K562 (cell line): ENCODE measurements around the gene CDK9. TPM values are rescaled to one million over a fixed set of nuclear protein-coding genes. Genes with fewer than 3 reads are reported as not detected.
A peak's percentile ranks its signal among the peaks of the same experiment; 100 is the strongest.

ENCODE experiments used
- ATAC-seq: fragments of 200-7000 bp; cut with Tn5 transposase; 3 replicates; pipeline ENCODE4 v1.9.1; 2020; ENCODE audit warnings: moderate library complexity
- BruUV-seq: library from RNA; stranded (reverse); fragments of 400-500 nt; replicated peaks from 2 replicates; lab custom pipeline; 2021; lab: Mats Ljungman, UMichigan
- CTCF ChIA-PET: fragments of 300-600 bp; formaldehyde crosslinking; extraction: SDS; loops from one replicate; lab custom pipeline; 2021; ENCODE audit warnings: low intra/inter-chr PET ratio; lab: Yijun Ruan, JAX
- POLR2A ChIA-PET: fragments of 300-600, 350-650 bp; sonication (Branson Sonifier 250); formaldehyde crosslinking; extraction: SDS; loops from one replicate; lab custom pipeline; 2021; ENCODE audit warnings: antibody characterized with exemption, inconsistent platforms; lab: Yijun Ruan, JAX
- DNase-seq, 4 experiments: peaks; one replicate each; pipeline versions ENCODE4 v3.0.0 to v3.0.0-alpha.2; 2011 to 2018; ENCODE audit warnings: low spot score in 3 of 4, mixed read lengths in 3 of 4; ENCODE audit errors: extremely low read depth in 1 of 4
- FAIRE-seq: peaks from 2 replicates; lab custom pipeline; 2011; peaks lifted over from hg19 to GRCh38; lab: Jason Lieb, UNC
- H2AFZ ChIP-seq: 2 replicates; pipeline ENCODE4 v1.6.0; 2011; ENCODE audit warnings: low read depth, low read length, control low read depth, inconsistent platforms
- H3K27ac ChIP-seq: fragments of 200-600 bp; 3 replicates; pipeline ENCODE4 v1.8.0; 2011; ENCODE audit warnings: low read depth, mild to moderate bottlenecking, control low read depth, inconsistent platforms, low read length, moderate library complexity, mixed read lengths; ENCODE audit errors: extremely low read depth
- H3K27me3 ChIP-seq, 2 experiments: fragments of 300-600 bp in 1 of 2; 2 replicates in 1 of 2; 3 replicates in 1 of 2; pipeline versions ENCODE4 v1.6.0 to v1.8.0; 2011; ENCODE audit warnings: inconsistent platforms in 2 of 2, low read length in 2 of 2, mild to moderate bottlenecking in 1 of 2, mixed read lengths in 1 of 2, moderate library complexity in 1 of 2; ENCODE audit not compliant: control insufficient read depth in 2 of 2, insufficient read depth in 2 of 2
- H3K36me3 ChIP-seq: fragments of 300-600 bp; 3 replicates; pipeline ENCODE4 v1.8.0; 2011; ENCODE audit warnings: mild to moderate bottlenecking, low read length, inconsistent platforms; ENCODE audit not compliant: control insufficient read depth, insufficient read depth
- H3K4me1 ChIP-seq, 2 experiments: fragments of 200-600 bp in 1 of 2; replicated peaks in 1 of 2; 2 replicates in 1 of 2; 3 replicates in 1 of 2; pipeline versions ENCODE4 v1.5.1 to v1.8.0; 2011; ENCODE audit warnings: inconsistent platforms in 2 of 2, low read length in 2 of 2, mild to moderate bottlenecking in 1 of 2, mixed read lengths in 1 of 2, moderate library complexity in 1 of 2; ENCODE audit not compliant: control insufficient read depth in 2 of 2, insufficient read depth in 2 of 2
- H3K4me2 ChIP-seq: 2 replicates; pipeline ENCODE4 v1.6.1; 2011; ENCODE audit warnings: low read length, control low read depth, inconsistent platforms, mixed read lengths; ENCODE audit not compliant: insufficient read depth
- H3K4me3 ChIP-seq: fragments of 200-600 bp; sonication (generic), shearing (Covaris generic); 2 replicates; pipeline ENCODE4 v1.5.1; 2016; ENCODE audit warnings: control low read depth, inconsistent platforms
- H3K79me2 ChIP-seq: fragments of 200-600 bp; 3 replicates; pipeline ENCODE4 v1.8.0; 2011; ENCODE audit warnings: low read length, inconsistent platforms; ENCODE audit not compliant: control insufficient read depth, insufficient read depth
- H3K9ac ChIP-seq, 2 experiments: 2 replicates each; pipeline versions ENCODE4 v1.6.0 to v1.6.1; 2011; ENCODE audit warnings: low read depth in 2 of 2, low read length in 2 of 2, control low read depth in 1 of 2, inconsistent platforms in 1 of 2, mild to moderate bottlenecking in 1 of 2, mixed read lengths in 1 of 2; ENCODE audit not compliant: insufficient read depth in 1 of 2
- H3K9me1 ChIP-seq: one replicate; pipeline ENCODE4 v1.6.0; 2011; ENCODE audit warnings: inconsistent platforms, mild to moderate bottlenecking, low read length, moderate library complexity; ENCODE audit not compliant: control insufficient read depth, insufficient read depth
- H3K9me3 ChIP-seq: replicated peaks from 2 replicates; pipeline ENCODE4 v1.5.1; 2011; ENCODE audit warnings: low read depth, low read length, inconsistent platforms; ENCODE audit not compliant: control insufficient read depth, insufficient read depth
- H4K20me1 ChIP-seq: replicated peaks from 2 replicates; pipeline ENCODE4 v1.6.1; 2011; ENCODE audit warnings: low read length, inconsistent platforms, mixed read lengths; ENCODE audit not compliant: control insufficient read depth, insufficient read depth
- CBX3 ChIP-seq, 2 experiments: IDR thresholded peaks; 1 replicate in 1 of 2; 2 replicates in 1 of 2; pipeline ENCODE4 v1.6.1; 2012; ENCODE audit warnings: inconsistent platforms in 2 of 2, low read length in 2 of 2, borderline replicate concordance in 1 of 2, control low read depth in 1 of 2
- ETS2 ChIP-seq: IDR thresholded peaks from 2 replicates; pipeline ENCODE4 v1.6.1; 2016; ENCODE audit warnings: borderline replicate concordance, missing genetic modification characterization, mild to moderate bottlenecking, moderate library complexity, missing compliant biosample characterization; ENCODE audit not compliant: poor library complexity, severe bottlenecking
- HDAC2 ChIP-seq: fragments of 450-650 bp; IDR thresholded peaks from 2 replicates; pipeline ENCODE4 v1.6.1; 2016; ENCODE audit warnings: mild to moderate bottlenecking
- HOXB6 ChIP-seq: fragments of 250-450 bp; sonication (Bioruptor Pico); IDR thresholded peaks from 2 replicates; pipeline ENCODE4 v1.5.1; 2022; ENCODE audit warnings: mild to moderate bottlenecking, borderline replicate concordance
- MBD1 ChIP-seq: fragments of 250-450 bp; sonication (Bioruptor Pico); IDR thresholded peaks from 2 replicates; pipeline ENCODE4 v1.8.0; 2022; ENCODE audit warnings: inconsistent platforms
- NCOA6 ChIP-seq: fragments of 450-650 bp; IDR thresholded peaks from 2 replicates; pipeline ENCODE4 v1.6.1; 2017; ENCODE audit warnings: mild to moderate bottlenecking
- NFXL1 ChIP-seq: fragments of 450-650 bp; formaldehyde crosslinking; IDR thresholded peaks from 2 replicates; pipeline ENCODE4 v1.4.0; 2021; ENCODE audit warnings: mild to moderate bottlenecking
- NKRF ChIP-seq: fragments of 450-650 bp; IDR thresholded peaks from 2 replicates; pipeline ENCODE4 v1.6.1; 2016; ENCODE audit warnings: borderline replicate concordance
- NRF1 ChIP-seq, 2 experiments: fragments of 450-650 bp; IDR thresholded peaks in 1 of 2; conservative IDR thresholded peaks in 1 of 2; 2 replicates each; pipeline ENCODE4 v1.6.1; 2014; ENCODE audit warnings: mild to moderate bottlenecking in 2 of 2
- RFX5 ChIP-seq: IDR thresholded peaks from 2 replicates; pipeline ENCODE4 v1.6.1; 2011; ENCODE audit warnings: low read depth, mild to moderate bottlenecking, improper control_type of control experiment, low read length
- SFPQ ChIP-seq: fragments of 200-400 bp; formaldehyde crosslinking; IDR thresholded peaks from 2 replicates; pipeline ENCODE4 v1.6.1; 2017; ENCODE audit warnings: mild to moderate bottlenecking, low read depth, low read length, moderate library complexity
- SREBF1 ChIP-seq: fragments of 150-350 bp; IDR thresholded peaks from 2 replicates; pipeline ENCODE4 v1.6.1; 2014; ENCODE audit warnings: antibody characterized with exemption, low read depth, low read length, borderline replicate concordance
- ZNF384 ChIP-seq: IDR thresholded peaks from 2 replicates; pipeline ENCODE4 v1.6.1; 2012; ENCODE audit warnings: low read depth, low read length, improper control_type of control experiment
- WGBS: fragments of 100-300 bp; shearing (Covaris generic); methylation state at CpG from one replicate; pipeline ENCODE4 v1.1.6; 2016; ENCODE audit warnings: low coverage, mixed read lengths; ENCODE audit not compliant: insufficient coverage; ENCODE audit errors: missing lambda C conversion rate; 5-methylcytosine and 5-hydroxymethylcytosine counted together
- in situ Hi-C: fragments of 300-500 bp; cut with MboI; formaldehyde crosslinking; loops from 4 replicates; pipeline ENCODE4 v1.15.0; 2018; ENCODE audit warnings: inconsistent platforms, mixed read lengths
- intact Hi-C: fragments of 100-400 bp; cut with micrococcal nuclease; formaldehyde crosslinking; loops from 2 replicates; pipeline ENCODE4 v1.14.2; 2022
- polyA plus RNA-seq, 8 experiments: library from polyadenylated mRNA; depleted of rRNA in 4 of 8; stranded (reverse) in 5 of 8; unstranded in 3 of 8; fragments of >200 nt; fragmentation: Nextera tagmentation in 2 of 8; fragmentation: Illumina TruSeq in 1 of 8; extraction: Ambion mirVana in 2 of 8; extraction: Trizol in 1 of 8; gene quantifications; 2 replicates each; pipeline versions ENCODE4 v1.2.1 to v1.2.3, GENCODE V29; 2011 to 2014; ENCODE audit warnings: inconsistent platforms in 1 of 8, missing spikeins in 1 of 8
- total RNA-seq, 7 experiments: library from RNA; depleted of rRNA in 6 of 7; stranded (reverse); fragments of >200 nt in 6 of 7; fragmentation: Illumina TruSeq in 2 of 7; extraction: Trizol in 2 of 7; gene quantifications; 2 replicates each; pipeline versions ENCODE4 v1.2.1 to v1.2.3, GENCODE V29; 2011 to 2021; ENCODE audit warnings: low replicate concordance in 1 of 7

Gene CDK9
- total and polyA plus RNA-seq, 9 of the 15 experiments (the other 6 are each of a cell fraction or from before 2014, with no cell fraction given) = 4.2 to 78.6 (median 33.0) TPM

GRCh38 chr9:127754099-127755060 lies 31.5 kb upstream of the CDK9 start:
- in situ Hi-C loops (loop anchor here (25.0 kb wide), 1 partner anchor 608 kb away; the partner anchor contains the start of gene URM1), intact Hi-C loops (no loop called here)
- no peak overlapping the region for H2AFZ ChIP-seq
- peaks cover 19% of the 10 kb centered on the region for H4K20me1 ChIP-seq
- FAIRE-seq = no peak
- H3K9me3 ChIP-seq = no peaks in the 10 kb centered on the region
- no peaks in the 10 kb centered on the region for H3K36me3 ChIP-seq
- WGBS = 9% methylated on average over 39 of the region's 86 CpGs
- ATAC-seq = peak; percentile 95
- no peak overlapping the region for H3K4me3 ChIP-seq
- DNase-seq = peak; percentile 53 to 93 (median 90)
- ChIA-PET CTCF (no interaction called here), POLR2A (interaction anchor here (0.6 to 1.6 kb wide), 3 partner anchors 9 to 196 kb away, joined by 3 to 6 read pairs (median 3); partner anchors contain the start of genes PTRH1 and TTC16)
- H3K79me2 ChIP-seq = no peaks in the 10 kb centered on the region
- peaks cover 8 to 22% of the 10 kb centered on the region in 2 experiments; a peak in 4 of 5 replicates for H3K4me1 ChIP-seq
- no peaks in the 10 kb centered on the region for H3K9me1 ChIP-seq
- no peak overlapping the region for H3K27ac ChIP-seq
- no peak overlapping the region for H3K4me2 ChIP-seq
- H3K9ac ChIP-seq = no peak overlapping the region
- no TSS peak for BruUV-seq
- peaks cover 2 to 34% of the 10 kb centered on the region in 2 experiments; a peak in 3 of 5 replicates for H3K27me3 ChIP-seq
- no peak for TF ChIP-seq MBD1
- no peak for TF ChIP-seq NCOA6
- TF ChIP-seq CBX3 (IDR thresholded peaks at IDR 0.05; ENCODE audit: borderline replicate concordance in 1 of 2, low read length in 2 of 2) = no peak
- TF ChIP-seq SREBF1 = no peak
- no peak for TF ChIP-seq ETS2 (tag)
- no peak for TF ChIP-seq ZNF384
- TF ChIP-seq HDAC2 = peak; percentile 48; the same call in 1 of the 2 replicates
- peak; percentile 63 to 70; a peak in 3 of 4 replicates for TF ChIP-seq NRF1 (conservative IDR thresholded peaks at IDR 0.05 in 1 of 2, IDR thresholded peaks at IDR 0.05 in 1 of 2)
- no peak for TF ChIP-seq SFPQ
- TF ChIP-seq RFX5 = no peak
- no peak for TF ChIP-seq NKRF
- no peak for TF ChIP-seq HOXB6 (CRISPR knock-in tag)
- no peak for TF ChIP-seq NFXL1 (CRISPR knock-in tag)
